Endodermal cell (in vitro differentiated cells): ENCODE results near the gene CREB3L2. TPM values are rescaled to one million over a fixed set of nuclear protein-coding genes. Genes with fewer than 3 reads are reported as not detected.
A peak's percentile ranks its signal among the peaks of the same experiment; 100 is the strongest.

Source experiments
- DNase-seq: peaks from one replicate; pipeline ENCODE4 v3.0.0-alpha.2; 2017
- H3K27ac ChIP-seq: 2 replicates; pipeline ENCODE4 v1.5.1; 2013; ENCODE audit warnings: mild to moderate bottlenecking, low read depth, low read length, moderate library complexity
- H3K27me3 ChIP-seq: 2 replicates; pipeline ENCODE4 v1.6.1; 2013; ENCODE audit warnings: mild to moderate bottlenecking, low read length, moderate library complexity; ENCODE audit not compliant: insufficient read depth, control insufficient read depth, poor library complexity, severe bottlenecking
- H3K36me3 ChIP-seq: 2 replicates; pipeline ENCODE4 v1.7.0; 2013; ENCODE audit warnings: mild to moderate bottlenecking, low read length, moderate library complexity; ENCODE audit not compliant: control insufficient read depth, insufficient read depth
- H3K4me1 ChIP-seq: one replicate; pipeline ENCODE4 v1.7.0; 2013; ENCODE audit warnings: low read length; ENCODE audit not compliant: control insufficient read depth, insufficient read depth
- H3K4me3 ChIP-seq: 2 replicates; pipeline ENCODE4 v1.5.1; 2013; ENCODE audit warnings: mild to moderate bottlenecking, low read length, moderate library complexity
- H3K9ac ChIP-seq: 2 replicates; pipeline ENCODE4 v1.6.1; 2013; ENCODE audit warnings: mild to moderate bottlenecking, low read length, moderate library complexity; ENCODE audit not compliant: poor library complexity, severe bottlenecking; ENCODE audit errors: extremely low read depth
- H3K9me3 ChIP-seq: 2 replicates; pipeline ENCODE4 v1.6.1; 2013; ENCODE audit warnings: mild to moderate bottlenecking, low read length, moderate library complexity; ENCODE audit not compliant: control insufficient read depth
- H3K27ac Mint-ChIP-seq: 2 replicates; pipeline ENCODE4 v1.8.0; 2020; ENCODE audit warnings: mixed read lengths
- H3K27me3 Mint-ChIP-seq: 2 replicates; pipeline ENCODE4 v1.8.0; 2021; ENCODE audit warnings: mild to moderate bottlenecking, mixed read lengths; ENCODE audit not compliant: insufficient read depth
- H3K36me3 Mint-ChIP-seq: 2 replicates; pipeline ENCODE4 v1.8.0; 2020; ENCODE audit warnings: low read depth, mixed read lengths
- H3K4me1 Mint-ChIP-seq: 2 replicates; pipeline ENCODE4 v1.8.0; 2020; ENCODE audit warnings: mixed read lengths
- H3K4me3 Mint-ChIP-seq: 2 replicates; pipeline ENCODE4 v1.8.0; 2020; ENCODE audit warnings: mild to moderate bottlenecking, moderate library complexity, mixed read lengths
- H3K9me3 Mint-ChIP-seq: 2 replicates; pipeline ENCODE4 v1.8.0; 2020; ENCODE audit warnings: mild to moderate bottlenecking, mixed read lengths
- CTCF ChIP-seq: fragments of 200-600 bp; sonication (generic); conservative IDR thresholded peaks from 2 replicates; pipeline ENCODE4 v1.5.0; 2021; ENCODE audit warnings: antibody characterized with exemption, mild to moderate bottlenecking
- WGBS, 2 experiments: methylation state at CpG; one replicate each; pipeline versions ENCODE4 v1.1.5 to v1.1.7; 2013; ENCODE audit warnings: missing lambda C conversion rate in 2 of 2, mixed read lengths in 1 of 2; ENCODE audit not compliant: insufficient coverage in 1 of 2, insufficient read length in 1 of 2; 5-methylcytosine and 5-hydroxymethylcytosine counted together
- total RNA-seq, 2 donors: library from RNA; stranded (reverse); fragmentation: NEBNext Ultra II Directional in 1 of 2; extraction: Animal tissue kit (Norgen Biotek cat#: 25700) in 1 of 2; gene quantifications; 2 replicates in 1 of 2; 3 replicates in 1 of 2; pipeline ENCODE4 v1.2.1, GENCODE V29; 2021

The CREB3L2 gene
- total RNA-seq, 2 donors from 2014 or later = 48.2 to 80.2 TPM

- no peaks in the 10 kb centered on the region for H3K9me3 ChIP-seq
- Mint-ChIP-seq H3K4me1 (peaks cover 36% of the 10 kb centered on the region), H3K27me3 (no peaks in the 10 kb centered on the region), H3K27ac (no peak overlapping the region), H3K9me3 (no peaks in the 10 kb centered on the region), H3K36me3 (peaks cover 12% of the 10 kb centered on the region), H3K4me3 (no peak overlapping the region)
- H3K27me3 ChIP-seq = no peaks in the 10 kb centered on the region
- H3K4me1 ChIP-seq = no peaks in the 10 kb centered on the region
- WGBS, 2 experiments = 89 to 95% methylated on average over 2 to 4 of the region's 4 CpGs
- no peak overlapping the region for H3K27ac ChIP-seq
- no peak for DNase-seq
- H3K36me3 ChIP-seq = peaks cover 9% of the 10 kb centered on the region
- no peak for TF ChIP-seq CTCF
- no peak overlapping the region for H3K4me3 ChIP-seq
- H3K9ac ChIP-seq = no peak overlapping the region
Measured at GRCh38 chr7:137989590-137989989, 12.3 kb downstream of the CREB3L2 start.

DNA sequence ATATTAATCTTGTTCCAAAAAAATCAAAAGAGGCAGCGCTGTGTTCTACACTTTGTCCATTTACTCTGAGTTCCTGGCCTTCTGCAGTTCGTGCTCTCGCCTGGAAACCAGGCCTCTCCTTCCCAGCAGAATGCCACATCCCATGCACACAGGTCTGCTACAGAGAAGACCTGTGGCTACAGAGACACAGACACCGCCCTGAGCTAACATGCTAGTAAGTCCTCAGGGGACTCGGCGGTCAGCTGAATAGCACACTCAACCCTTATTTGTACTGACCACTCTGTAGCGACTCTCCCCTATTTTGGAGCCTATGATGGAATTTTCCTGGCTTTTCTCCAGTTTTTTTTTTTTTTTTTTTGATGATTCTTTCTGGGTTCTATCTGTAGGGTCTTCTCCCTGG lies 12.8 kb downstream of the CREB3L2 start:
- no peaks in the 10 kb centered on the region for H3K9me3 Mint-ChIP-seq
- Histone ChIP-seq H3K9me3 (no peaks in the 10 kb centered on the region), H3K27me3 (no peaks in the 10 kb centered on the region), H3K4me3 (no peak overlapping the region), H3K9ac (no peak overlapping the region), H3K36me3 (peaks cover 14% of the 10 kb centered on the region), H3K4me1 (no peaks in the 10 kb centered on the region), H3K27ac (no peak overlapping the region)
- H3K4me3 Mint-ChIP-seq = no peak overlapping the region
- no peak for DNase-seq
- WGBS, 2 experiments = 92 to 96% methylated on average over 6 to 7 of the region's 7 CpGs
- H3K4me1 Mint-ChIP-seq = peaks cover 39% of the 10 kb centered on the region
- peaks cover 15% of the 10 kb centered on the region for H3K36me3 Mint-ChIP-seq
- no peak for TF ChIP-seq CTCF
- H3K27me3 Mint-ChIP-seq = no peaks in the 10 kb centered on the region
- no peak overlapping the region for H3K27ac Mint-ChIP-seq

- Mint-ChIP-seq H3K36me3 (peaks cover 21% of the 10 kb centered on the region), H3K4me1 (peaks cover 48% of the 10 kb centered on the region), H3K4me3 (no peak overlapping the region), H3K9me3 (no peaks in the 10 kb centered on the region), H3K27ac (peak overlapping the region; percentile 62), H3K27me3 (no peaks in the 10 kb centered on the region)
- H3K4me3 ChIP-seq = no peak overlapping the region
- DNase-seq = no peak
- no peak overlapping the region for H3K27ac ChIP-seq
- H3K9me3 ChIP-seq = peaks cover 5% of the 10 kb centered on the region
- H3K27me3 ChIP-seq = no peaks in the 10 kb centered on the region
- H3K4me1 ChIP-seq = no peaks in the 10 kb centered on the region
- 93 to 100% methylated on average over 2 to 4 of the region's 4 CpGs for WGBS, 2 experiments
- peaks cover 23% of the 10 kb centered on the region for H3K36me3 ChIP-seq
- TF ChIP-seq CTCF = no peak
- no peak overlapping the region for H3K9ac ChIP-seq
Measured at GRCh38 chr7:137987968-137988367, 13.9 kb downstream of the CREB3L2 start.
